Calu3 (cell line): ENCODE measurements around the gene MBD5. TPM values are rescaled to one million over a fixed set of nuclear protein-coding genes. Genes with fewer than 3 reads are reported as not detected.

Source experiments
- BruUV-seq: library from RNA; stranded (reverse); fragments of 400-500 nt; replicated peaks from 2 replicates; lab custom pipeline; 2021; lab: Mats Ljungman, UMichigan
- CTCF ChIA-PET: fragments of 300-600 bp; sonication (Branson Sonifier 250); formaldehyde crosslinking; loops from one replicate; lab custom pipeline; 2022; ENCODE audit warnings: antibody characterized with exemption; lab: Charles Lee
- DNase-seq: peaks from one replicate; pipeline ENCODE4 v3.0.0; 2022
- H3K27ac Mint-ChIP-seq: one replicate; pipeline ENCODE4 v1.8.0; 2022; ENCODE audit warnings: mixed read lengths; ENCODE audit not compliant: unreplicated experiment
- H3K27me3 Mint-ChIP-seq: one replicate; pipeline ENCODE4 v1.8.0; 2022; ENCODE audit warnings: mixed read lengths; ENCODE audit not compliant: unreplicated experiment
- H3K36me3 Mint-ChIP-seq: one replicate; pipeline ENCODE4 v1.8.0; 2022; ENCODE audit warnings: mild to moderate bottlenecking, moderate library complexity, mixed read lengths; ENCODE audit not compliant: insufficient read depth, unreplicated experiment
- H3K4me1 Mint-ChIP-seq: one replicate; pipeline ENCODE4 v1.8.0; 2022; ENCODE audit warnings: mild to moderate bottlenecking, low read depth, mixed read lengths; ENCODE audit not compliant: unreplicated experiment
- H3K4me3 Mint-ChIP-seq: one replicate; pipeline ENCODE4 v1.8.0; 2022; ENCODE audit warnings: mild to moderate bottlenecking, low read depth, moderate library complexity, mixed read lengths; ENCODE audit not compliant: unreplicated experiment
- H3K9me3 Mint-ChIP-seq: one replicate; pipeline ENCODE4 v1.8.0; 2022; ENCODE audit warnings: low read depth, mixed read lengths; ENCODE audit not compliant: unreplicated experiment
- CTCF ChIP-seq: fragments of 200-600 bp; IDR thresholded peaks from one replicate; pipeline ENCODE4 v1.8.0; 2022; ENCODE audit warnings: antibody characterized with exemption; ENCODE audit not compliant: unreplicated experiment
- intact Hi-C: fragments of 100-400 bp; cut with micrococcal nuclease; formaldehyde crosslinking; loops from one replicate; pipeline ENCODE4 v1.10.0; 2022; ENCODE audit not compliant: unreplicated experiment
- total RNA-seq: library from RNA; stranded (reverse); gene quantifications from 2 replicates; pipeline ENCODE4 v1.2.3, GENCODE V29; 2022

Gene MBD5
- total RNA-seq, 1 experiment from 2014 or later: 36.4 TPM

- Mint-ChIP-seq H3K27me3 (peaks cover 25% of the 10 kb centered on the region), H3K4me1 (no peaks in the 10 kb centered on the region), H3K27ac (no peak overlapping the region), H3K36me3 (no peaks in the 10 kb centered on the region), H3K4me3 (no peak overlapping the region), H3K9me3 (no peaks in the 10 kb centered on the region)
- BruUV-seq: no TSS peak
- CTCF ChIA-PET: interaction anchor here (1.0 kb wide), 1 partner anchor 25 kb away, joined by 3 read pairs; no protein-coding TSS in a partner anchor
- intact Hi-C loops: no loop called here
- no peak for TF ChIP-seq CTCF
- no peak for DNase-seq
Measured at GRCh38 chr2:148534416-148535204, 513.7 kb downstream of the MBD5 start.

GRCh38 chr2:148538375-148538774 is 517.5 kb downstream of the MBD5 start:
- BruUV-seq: no TSS peak
- no peaks in the 10 kb centered on the region for H3K36me3 Mint-ChIP-seq

GRCh38 chr2:148540022-148540421 is 519.1 kb downstream of the MBD5 start:
- H3K27me3 Mint-ChIP-seq: peaks cover 33% of the 10 kb centered on the region
- H3K27ac Mint-ChIP-seq: no peak overlapping the region
- no peak for TF ChIP-seq CTCF
- CTCF ChIA-PET: interaction anchor here (0.7 kb wide), 1 partner anchor 415 kb away, joined by 6 read pairs; no protein-coding TSS in a partner anchor
- H3K9me3 Mint-ChIP-seq: no peaks in the 10 kb centered on the region
- H3K36me3 Mint-ChIP-seq: no peaks in the 10 kb centered on the region
- intact Hi-C loops: no loop called here
- H3K4me1 Mint-ChIP-seq: no peaks in the 10 kb centered on the region
- H3K4me3 Mint-ChIP-seq: no peak overlapping the region
- BruUV-seq: no TSS peak
- no peak for DNase-seq

More at GRCh38 chr2:148538375-148538774, 517.5 kb downstream of the MBD5 start:
- Mint-ChIP-seq H3K9me3 (no peaks in the 10 kb centered on the region), H3K4me3 (no peak overlapping the region), H3K27me3 (peaks cover 33% of the 10 kb centered on the region), H3K27ac (no peak overlapping the region), H3K4me1 (no peaks in the 10 kb centered on the region)
- intact Hi-C loops: no loop called here
- CTCF ChIA-PET: interaction anchor here (0.5 to 0.7 kb wide), 3 partner anchors 197 to 419 kb away, joined by 5 to 9 read pairs (median 6); no protein-coding TSS in a partner anchor
- DNase-seq: no peak
- no peak for TF ChIP-seq CTCF

- no peaks in the 10 kb centered on the region for H3K36me3 Mint-ChIP-seq
- H3K9me3 Mint-ChIP-seq: no peaks in the 10 kb centered on the region
- peaks cover 42% of the 10 kb centered on the region for H3K27me3 Mint-ChIP-seq
- no peak overlapping the region for H3K27ac Mint-ChIP-seq
- DNase-seq: no peak
- no TSS peak for BruUV-seq
- no peak overlapping the region for H3K4me3 Mint-ChIP-seq
- no peaks in the 10 kb centered on the region for H3K4me1 Mint-ChIP-seq
- intact Hi-C loops: no loop called here
- CTCF ChIA-PET: no interaction called here
- TF ChIP-seq CTCF: no peak
Measured at GRCh38 chr2:148541792-148542191, 520.9 kb downstream of the MBD5 start.
